ENCODE results near the gene SLC16A8. TPM values are rescaled to one million over a fixed set of nuclear protein-coding genes. Genes with fewer than 3 reads are reported as not detected.

SLC16A8 gene
- total RNA-seq, 1 experiment from 2014 or later, result 1.1 TPM

GRCh38 chr22:38067761-38068360, 16.1 kb downstream of the SLC16A8 start:
- Histone ChIP-seq H4K20me1 (ENCODE audit: control insufficient read depth, insufficient read depth, insufficient read length) (no peaks in the 10 kb centered on the region), H2BK20ac (ENCODE audit: low read depth, low read length, poor library complexity, severe bottlenecking) (no peak overlapping the region), H4K8ac (replicated peaks; ENCODE audit: insufficient read length, low read depth, low read length) (no peak overlapping the region), H3K79me1 (ENCODE audit: insufficient read depth, low read depth, low read length, poor library complexity, severe bottlenecking) (no peaks in the 10 kb centered on the region), H2BK120ac (ENCODE audit: low read depth, low read length, poor library complexity, severe bottlenecking) (no peak overlapping the region), H3K4me2 (ENCODE audit: insufficient read depth, insufficient read length, low read length) (no peak overlapping the region), H3K23me2 (ENCODE audit: insufficient read length, low read depth, low read length, poor library complexity, severe bottlenecking) (no peaks in the 10 kb centered on the region), H3K79me2 (ENCODE audit: insufficient read depth, low read length) (no peaks in the 10 kb centered on the region), H3K9ac (ENCODE audit: extremely low read depth, insufficient read length, low read length) (no peak overlapping the region), H2BK12ac (ENCODE audit: insufficient read length, low read depth, low read length) (no peak overlapping the region), H3K23ac (ENCODE audit: insufficient read length, low read depth, low read length) (no peak overlapping the region), H3K56ac (ENCODE audit: insufficient read length, low read depth, low read length) (no peak overlapping the region), H2AK5ac (ENCODE audit: insufficient read length, low read length) (no peak overlapping the region), H3K4me1 (ENCODE audit: insufficient read depth, low read length) (no peaks in the 10 kb centered on the region), H3T11ph (ENCODE audit: low read length) (no peak overlapping the region), H3K18ac (ENCODE audit: insufficient read length, low read depth, low read length) (no peak overlapping the region), H2AFZ (ENCODE audit: low read length) (no peak overlapping the region), H2BK15ac (ENCODE audit: low read depth, low read length) (no peak overlapping the region), H3K4ac (ENCODE audit: low read depth, low read length) (no peak overlapping the region), H3K9me3 (ENCODE audit: control insufficient read depth, low read depth, low read length) (no peaks in the 10 kb centered on the region), H3K27ac (ENCODE audit: insufficient read length, low read depth, low read length) (no peak overlapping the region), H4K5ac (ENCODE audit: insufficient read length, low read depth, low read length) (no peak overlapping the region), H2BK5ac (ENCODE audit: insufficient read length, low read length) (no peak overlapping the region), H3K14ac (ENCODE audit: insufficient read depth, low read length) (no peak overlapping the region), H3K27me3 (ENCODE audit: insufficient read depth, low read length) (no peaks in the 10 kb centered on the region), H4K91ac (ENCODE audit: insufficient read length, low read depth, low read length) (no peak overlapping the region)
- no CpG with 5 or more reads among the region's 13 CpGs for WGBS (ENCODE audit: extremely low coverage, insufficient read length, low lambda C conversion rate)
- no peak for TF ChIP-seq CTCF (conservative IDR thresholded peaks at IDR 0.05)
- Mint-ChIP-seq H3K9me3 (no peaks in the 10 kb centered on the region), H3K4me3 (no peak overlapping the region), H3K36me3 (ENCODE audit: insufficient read depth in 1 of 3, low read depth in 3 of 3) (peaks cover 9 to 71% (median 57%) of the 10 kb centered on the region in 3 experiments), H3K27ac (no peak overlapping the region; a peak in 1 of 7 replicates), H3K27me3 (ENCODE audit: low read depth) (no peaks in the 10 kb centered on the region), H3K4me1 (peaks cover 0 to 4% of the 10 kb centered on the region in 2 experiments; a peak in 1 of 4 replicates)
- no peak for DNase-seq
